HT-29 (cell line): ENCODE measurements around the gene VWA3A. TPM values are rescaled to one million over a fixed set of nuclear protein-coding genes. Genes with fewer than 3 reads are reported as not detected.
A peak's percentile ranks its signal among the peaks of the same experiment; 100 is the strongest.
"Not testable (repeated sequence)": the region's sequence is repeated elsewhere in the genome, so short reads cannot be mapped to it uniquely, and the experiment has no call there.

ENCODE experiments used
- DNase-seq: peaks from one replicate; pipeline ENCODE4 v3.0.0-alpha.2; 2015; ENCODE audit warnings: low spot score
- total RNA-seq: library from RNA; depleted of rRNA; stranded (reverse); fragments of >200 nt; shearing (Covaris generic); gene quantifications from 2 replicates; pipeline ENCODE4 v1.2.3, GENCODE V29; 2014

VWA3A gene
- total RNA-seq, 1 experiment from 2014 or later: not detected

DNA sequence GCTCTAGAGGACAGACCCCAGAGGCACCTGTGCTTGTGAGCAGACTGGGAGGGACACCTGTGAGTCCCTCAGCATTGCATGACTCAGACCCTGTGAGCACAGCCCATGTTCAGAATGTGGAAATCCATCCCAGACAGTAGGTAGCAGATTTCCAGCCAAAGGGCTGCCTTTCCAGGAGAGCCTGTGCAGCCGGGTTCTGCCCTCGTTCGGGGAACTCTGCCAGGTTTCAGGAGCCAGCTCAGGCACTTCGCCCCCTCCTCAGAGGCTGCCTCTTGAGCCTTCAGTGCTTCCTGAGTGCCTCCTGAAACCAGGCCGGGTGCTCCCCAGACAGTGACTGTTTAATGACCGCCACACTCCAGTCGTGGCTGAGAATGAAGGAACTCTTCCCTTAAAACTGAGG is 46.7 kb downstream of the VWA3A start:
- no peak for DNase-seq

DNA sequence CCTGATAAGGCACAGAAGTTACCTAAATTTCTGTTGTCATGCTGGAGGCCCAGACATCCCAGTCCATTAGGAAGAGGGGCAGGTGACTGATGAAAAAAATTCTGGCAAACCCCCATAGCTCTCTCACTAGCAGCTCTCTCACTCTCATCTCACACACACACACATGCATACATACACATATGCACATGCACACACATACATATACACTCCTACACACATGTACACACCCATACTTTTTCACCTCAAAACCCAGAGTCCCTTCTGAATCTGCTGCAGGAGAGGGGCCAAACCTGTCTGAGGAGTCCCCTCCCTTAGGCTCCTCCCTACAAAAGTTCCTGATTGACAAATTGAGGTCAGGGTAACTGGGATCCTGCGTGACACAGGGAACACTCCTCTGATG is 47.4 kb downstream of the VWA3A start:
- DNase-seq: no peak

DNA sequence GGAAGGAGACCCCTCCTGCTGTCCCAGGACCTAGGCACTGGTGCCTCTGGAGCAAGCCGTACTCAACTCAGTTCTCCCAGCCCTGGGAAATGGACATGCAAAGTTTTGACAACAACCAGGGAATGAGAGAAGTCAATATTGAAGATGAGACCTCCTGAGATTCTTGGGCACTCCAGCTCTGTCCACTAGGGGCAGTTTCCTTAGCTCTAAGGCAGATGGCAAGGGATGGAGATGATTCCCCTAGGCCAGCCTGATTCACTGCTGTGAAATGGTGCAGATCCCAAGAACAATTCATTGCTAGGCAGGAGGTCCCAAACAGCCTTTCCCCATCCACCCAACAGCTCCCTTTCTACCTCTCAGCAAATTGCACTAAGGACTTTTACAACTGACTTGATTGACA is 49.4 kb downstream of the VWA3A start:
- DNase-seq: peak; percentile 44

DNA sequence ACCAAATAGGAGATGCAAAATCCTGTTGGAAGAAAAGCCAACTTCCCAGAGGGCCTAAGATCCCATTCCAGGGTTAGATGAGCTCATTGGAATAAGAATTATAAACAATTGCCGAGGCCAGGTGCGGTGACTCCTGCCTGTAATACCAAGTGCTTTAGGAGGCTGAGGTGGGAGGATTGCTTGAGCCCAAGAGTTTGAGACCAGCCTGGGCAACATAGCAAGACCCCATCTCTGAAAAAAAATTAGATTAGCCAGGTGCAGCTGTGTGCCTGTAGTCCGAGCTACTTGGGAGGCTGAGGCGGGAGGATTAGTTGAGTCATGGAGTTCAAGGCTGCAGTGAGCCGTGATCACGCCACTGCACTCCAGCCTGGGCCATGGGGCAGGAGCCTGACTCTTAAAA is 52.2 kb downstream of the VWA3A start:
- no peak for DNase-seq

DNA sequence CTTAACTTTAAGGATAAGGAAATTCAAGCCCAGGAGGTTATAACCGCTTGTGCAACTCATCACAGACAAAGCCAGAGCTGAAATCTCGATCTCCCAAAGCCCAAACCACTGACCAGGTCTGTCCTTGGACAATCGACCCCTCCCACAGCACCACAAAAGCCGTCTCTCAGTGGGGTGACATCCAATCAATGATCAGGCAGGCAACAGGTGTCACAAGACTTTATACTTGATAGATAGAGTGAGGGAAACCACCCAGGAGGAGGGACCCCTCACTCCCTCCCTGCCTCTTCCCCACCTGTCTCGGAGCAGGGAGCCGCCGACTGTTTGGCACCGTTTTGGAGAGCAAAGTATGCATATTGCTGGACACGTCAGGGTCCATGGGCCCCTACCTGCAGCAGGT is 55.5 kb downstream of the VWA3A start:
- DNase-seq: no peak

DNA sequence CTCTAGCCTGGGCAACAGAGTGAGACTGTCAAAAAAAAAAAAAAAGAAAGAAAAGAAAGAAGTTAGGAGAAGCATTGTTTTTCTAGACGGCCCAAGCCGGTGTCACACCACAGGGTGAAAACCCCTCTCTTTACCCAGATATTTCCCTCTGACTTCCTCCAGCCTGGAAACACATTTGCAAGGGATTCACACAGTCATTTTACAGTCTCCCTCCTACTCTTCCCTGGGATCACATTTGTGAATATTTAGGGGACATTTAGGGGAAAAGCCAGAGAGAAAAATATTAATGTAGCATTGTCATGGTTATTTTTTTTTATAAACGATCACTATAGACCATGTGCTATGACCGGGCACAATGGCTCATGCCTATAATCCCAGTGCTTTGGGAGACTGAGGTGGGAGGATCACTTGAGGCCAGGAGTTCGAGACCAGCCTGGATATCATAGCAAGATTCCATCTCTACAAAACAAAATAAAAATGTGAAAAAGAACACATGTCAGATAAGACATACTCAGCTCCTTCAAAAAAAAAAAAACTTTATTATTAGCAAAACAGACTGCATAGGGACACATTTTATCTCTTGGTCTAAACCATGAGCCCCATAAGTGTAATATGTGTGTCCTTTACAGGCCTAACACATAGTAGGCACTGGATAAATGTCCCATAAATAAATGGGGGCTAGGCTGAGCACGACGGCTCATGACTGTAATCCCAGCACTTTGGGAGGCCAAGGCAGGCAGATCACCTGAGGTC is 59.1 kb downstream of the VWA3A start:
- DNase-seq: no peak

DNA sequence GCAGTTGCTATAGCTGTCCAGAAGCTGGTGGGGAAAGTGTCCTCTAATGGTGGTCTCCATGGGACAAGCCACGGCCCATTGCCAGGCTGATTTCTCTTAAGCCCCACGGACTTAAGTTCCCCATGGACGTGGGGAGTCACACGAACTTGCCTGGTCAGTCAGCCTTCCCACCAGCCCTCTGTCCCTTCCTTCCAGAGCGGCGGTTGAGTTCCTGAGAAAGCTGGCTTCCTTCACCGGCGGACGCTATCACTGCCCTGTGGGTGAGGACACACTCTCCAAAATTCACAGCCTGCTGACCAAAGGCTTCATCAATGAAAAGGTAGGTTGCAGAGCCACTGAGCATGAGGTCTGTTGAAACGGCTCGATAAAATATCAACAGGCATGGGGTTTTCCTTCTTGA is 60.0 kb downstream of the VWA3A start:
- no peak for DNase-seq

DNA sequence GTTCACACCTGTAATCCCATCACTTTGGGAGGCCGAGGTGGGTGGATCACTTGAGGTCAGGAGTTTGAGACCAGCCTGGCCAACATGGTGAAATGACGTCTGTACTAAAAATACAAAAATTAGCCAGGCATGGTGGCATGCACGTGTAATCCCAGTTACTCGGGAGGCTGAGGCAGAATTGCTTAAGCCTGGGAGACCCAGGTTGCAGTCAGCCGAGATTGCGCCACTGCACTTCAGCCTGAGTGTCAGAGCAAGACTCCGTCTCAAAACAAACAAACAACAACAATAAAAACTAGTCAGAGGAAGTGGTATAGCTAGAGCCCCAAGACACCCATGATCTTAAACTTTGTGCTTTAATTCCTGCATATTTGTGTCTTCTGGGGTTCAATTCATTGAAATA is 60.7 kb downstream of the VWA3A start:
- DNase-seq: not testable (repeated sequence)

DNA sequence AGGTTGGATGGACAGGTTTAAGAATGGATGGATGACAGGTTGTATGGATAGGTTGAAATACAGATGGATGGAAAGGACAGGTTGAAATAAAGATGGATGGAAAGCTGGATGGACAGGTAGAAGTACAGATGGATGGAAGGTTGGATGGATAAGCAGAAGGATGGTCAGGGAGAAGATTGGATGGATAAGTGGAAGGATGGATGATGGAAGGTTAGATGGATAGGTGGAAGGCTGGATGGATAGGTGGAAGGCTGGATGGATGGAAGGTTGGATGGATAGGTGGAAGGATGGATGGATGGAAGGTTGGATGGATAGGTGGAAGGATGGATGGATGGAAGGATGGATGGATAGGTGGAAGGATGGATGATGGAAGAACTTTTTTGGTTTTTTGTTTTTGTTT is 69.1 kb downstream of the VWA3A start:
- no peak for DNase-seq

DNA sequence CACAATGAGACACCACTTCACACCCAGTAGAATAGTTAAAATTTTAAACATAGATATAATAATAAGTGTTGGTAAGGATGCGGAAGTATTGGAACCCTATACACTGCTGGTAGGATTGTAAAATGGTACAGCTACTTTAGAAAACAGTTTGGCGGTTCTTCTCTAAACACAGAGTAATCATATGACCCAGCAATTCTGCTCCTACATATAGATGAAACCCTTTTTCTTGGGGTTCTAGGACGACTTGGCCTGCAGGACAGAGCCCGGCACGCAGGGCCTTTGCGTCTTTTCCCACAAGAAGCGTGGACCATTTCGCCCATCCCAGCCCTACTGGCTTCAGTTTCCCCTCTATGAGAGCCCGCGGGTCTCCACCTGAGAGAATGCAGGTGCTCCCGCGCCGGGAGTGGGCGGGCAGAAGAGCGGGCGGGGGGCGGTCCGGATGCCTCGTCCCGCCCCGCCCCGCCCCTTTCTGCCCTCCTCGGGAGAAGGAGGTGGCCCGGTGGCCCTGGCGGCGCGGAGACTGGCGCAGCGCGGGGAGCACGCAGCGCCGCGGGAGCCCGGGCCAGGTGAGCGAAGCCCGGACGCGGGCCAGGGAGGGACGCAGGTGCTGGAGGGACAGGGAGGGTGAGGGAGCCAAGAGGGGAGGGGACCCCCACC is 69.8 kb downstream of the VWA3A start, which contains the start of gene SDR42E2:
Gene SDR42E2 (plus strand): TSS at position 508 of the 657 bp plus-strand sequence. CDS start 3,077 bp downstream, outside the sequence.
- peak; percentile 19 for DNase-seq

DNA sequence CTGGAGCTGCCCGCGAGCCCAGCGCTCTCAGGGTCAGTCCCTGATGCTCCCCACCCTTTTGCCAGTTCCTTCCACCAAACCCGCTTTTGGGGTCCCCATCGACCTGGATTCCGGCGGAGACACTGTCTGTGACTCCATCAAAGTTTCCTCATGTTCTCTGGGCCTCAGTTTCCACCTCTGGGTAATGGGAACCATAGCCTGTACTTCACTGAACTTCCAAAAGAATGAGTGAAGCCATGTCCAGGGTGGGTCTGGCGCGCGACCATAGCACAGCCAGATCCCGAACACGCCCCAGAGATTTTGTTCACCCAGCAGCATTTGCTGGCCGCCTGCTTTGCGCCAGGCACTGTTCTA is 70.3 kb downstream of the VWA3A start:
- no peak for DNase-seq

DNA sequence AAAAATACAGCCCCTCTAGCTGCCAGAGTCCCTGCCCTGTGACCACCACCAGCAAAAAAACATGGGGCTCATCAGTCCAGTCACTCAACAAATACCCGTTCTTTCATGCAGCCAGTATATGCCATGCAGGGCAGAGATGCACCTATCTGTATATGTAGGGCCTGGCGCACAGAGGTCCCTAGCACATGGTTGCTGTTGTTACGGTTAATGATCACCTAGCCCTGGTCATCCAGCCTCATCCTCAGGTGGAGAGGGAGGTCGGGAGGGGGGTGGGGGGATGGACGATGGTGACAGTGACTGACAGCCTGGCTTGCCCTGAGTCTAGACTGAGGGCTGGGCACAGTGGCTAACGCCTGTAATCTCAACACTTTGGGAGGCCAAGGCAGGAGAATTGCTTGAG is 71.5 kb downstream of the VWA3A start:
- DNase-seq: no peak

DNA sequence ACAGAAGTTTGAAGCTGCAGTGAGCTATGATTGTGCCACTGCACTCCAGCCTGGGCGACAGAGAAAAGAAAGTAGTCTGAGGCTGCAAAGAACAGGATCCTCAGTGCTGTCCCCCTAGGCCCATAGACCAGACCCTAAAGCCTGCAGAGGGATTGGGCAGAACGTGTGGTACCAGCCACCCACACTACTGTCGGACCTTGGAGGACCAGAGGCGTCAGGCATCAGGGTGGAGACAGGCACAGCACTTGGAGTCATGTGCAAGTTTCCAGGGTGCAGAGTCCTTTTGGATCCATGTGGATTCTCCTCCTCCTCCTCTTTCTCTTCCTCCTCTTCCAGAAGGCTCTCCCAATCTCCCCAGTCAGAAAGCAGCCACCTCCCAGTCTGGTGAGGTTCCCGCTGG is 72.1 kb downstream of the VWA3A start:
- DNase-seq: no peak

DNA sequence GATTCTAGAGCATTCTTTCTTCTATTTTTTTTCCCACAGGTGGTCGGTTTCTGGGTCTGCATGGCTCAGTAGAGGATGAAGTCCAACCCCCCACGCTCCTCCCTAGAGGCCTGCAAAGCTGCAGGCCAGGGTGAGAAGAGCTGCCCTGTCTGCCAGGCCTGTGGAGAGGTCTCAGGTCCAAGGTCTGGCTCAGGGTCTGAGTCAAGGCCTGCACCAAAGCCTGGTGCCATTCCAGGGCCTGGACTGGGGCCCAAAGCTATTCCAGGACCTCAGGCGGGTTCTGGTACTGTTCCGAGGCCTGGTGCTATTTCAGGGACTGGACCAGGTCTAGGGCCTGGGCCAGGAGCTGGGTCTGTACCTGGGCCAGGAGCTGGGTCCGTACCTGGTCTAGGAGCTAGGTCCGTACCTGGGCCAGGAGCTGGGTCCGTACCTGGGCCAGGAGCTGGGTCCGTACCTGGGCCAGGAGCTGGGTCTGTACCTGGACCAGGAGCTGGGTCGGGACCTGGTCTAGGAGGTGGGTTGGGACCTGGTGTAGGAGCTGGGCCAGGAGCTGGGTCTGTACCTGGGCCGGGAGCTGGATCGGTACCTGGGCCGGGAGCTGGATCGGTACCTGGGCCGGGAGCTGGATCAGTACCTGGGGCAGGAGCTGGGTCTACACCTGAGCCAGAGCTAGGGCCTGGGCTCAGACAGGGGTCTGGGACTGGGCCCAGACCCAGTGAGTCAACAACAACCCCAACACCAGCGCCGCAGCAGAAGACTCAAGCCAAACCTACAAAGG is 73.4 kb downstream of the VWA3A start:
- DNase-seq: no peak

DNA sequence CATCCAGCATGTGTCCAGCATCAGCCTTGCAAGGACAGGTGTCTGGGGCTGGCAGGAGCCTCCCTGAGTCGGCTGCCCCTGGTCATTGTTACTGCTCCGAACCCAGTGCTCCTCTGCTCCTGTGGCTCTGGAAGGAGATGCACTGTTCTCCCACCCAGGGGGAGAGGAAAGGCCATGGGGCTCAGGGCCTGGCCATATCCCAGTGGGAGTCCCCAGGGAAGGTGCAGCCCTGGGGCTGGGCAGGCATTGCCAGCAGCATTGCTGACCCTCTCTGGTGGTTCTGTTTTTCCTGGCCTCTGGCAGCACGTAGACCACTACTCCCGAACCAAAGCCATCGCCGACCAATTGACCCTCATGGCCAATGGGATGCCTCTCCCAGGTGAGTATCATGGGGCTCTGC is 79.6 kb downstream of the VWA3A start:
- no peak for DNase-seq

DNA sequence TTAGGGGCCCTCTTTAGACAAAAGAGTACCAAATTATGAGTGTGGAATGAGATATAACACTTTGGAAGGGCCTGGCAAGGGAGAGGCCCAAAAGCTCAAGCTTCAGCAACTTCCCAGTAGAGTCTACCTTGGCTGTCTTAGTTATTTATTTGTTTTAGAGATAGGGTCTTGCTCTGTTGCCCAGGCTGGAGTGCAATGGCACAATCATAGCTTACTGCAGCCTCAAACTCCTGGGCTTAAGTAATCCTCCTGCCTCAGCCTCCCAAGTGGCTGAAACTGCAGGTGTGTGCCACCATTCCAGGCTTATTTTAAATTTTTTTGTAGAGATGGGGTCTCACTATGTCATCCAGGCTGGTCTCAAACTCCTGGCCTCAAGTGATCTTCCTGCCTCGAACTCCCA is 80.3 kb downstream of the VWA3A start:
- DNase-seq: not testable (repeated sequence)

DNA sequence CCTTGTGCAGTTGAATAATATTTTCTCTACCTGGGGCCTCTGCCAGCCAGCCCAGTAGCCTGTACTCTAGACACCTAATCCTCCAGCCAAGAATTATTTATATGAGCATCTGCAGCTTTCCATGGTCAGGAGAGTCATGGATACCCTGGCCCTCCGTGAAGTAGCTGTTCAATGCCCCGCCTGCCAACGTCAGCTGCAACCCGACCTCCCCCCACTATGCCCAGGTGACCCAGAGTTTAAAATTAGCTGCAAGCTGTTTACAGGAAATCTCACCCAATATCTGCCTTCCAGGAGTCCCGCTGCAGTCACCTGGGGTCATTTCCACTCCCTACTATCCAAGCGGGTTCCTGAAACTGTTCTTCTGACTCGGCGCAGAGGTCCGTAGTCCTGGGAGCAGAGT is 82.3 kb downstream of the VWA3A start:
- DNase-seq: no peak

DNA sequence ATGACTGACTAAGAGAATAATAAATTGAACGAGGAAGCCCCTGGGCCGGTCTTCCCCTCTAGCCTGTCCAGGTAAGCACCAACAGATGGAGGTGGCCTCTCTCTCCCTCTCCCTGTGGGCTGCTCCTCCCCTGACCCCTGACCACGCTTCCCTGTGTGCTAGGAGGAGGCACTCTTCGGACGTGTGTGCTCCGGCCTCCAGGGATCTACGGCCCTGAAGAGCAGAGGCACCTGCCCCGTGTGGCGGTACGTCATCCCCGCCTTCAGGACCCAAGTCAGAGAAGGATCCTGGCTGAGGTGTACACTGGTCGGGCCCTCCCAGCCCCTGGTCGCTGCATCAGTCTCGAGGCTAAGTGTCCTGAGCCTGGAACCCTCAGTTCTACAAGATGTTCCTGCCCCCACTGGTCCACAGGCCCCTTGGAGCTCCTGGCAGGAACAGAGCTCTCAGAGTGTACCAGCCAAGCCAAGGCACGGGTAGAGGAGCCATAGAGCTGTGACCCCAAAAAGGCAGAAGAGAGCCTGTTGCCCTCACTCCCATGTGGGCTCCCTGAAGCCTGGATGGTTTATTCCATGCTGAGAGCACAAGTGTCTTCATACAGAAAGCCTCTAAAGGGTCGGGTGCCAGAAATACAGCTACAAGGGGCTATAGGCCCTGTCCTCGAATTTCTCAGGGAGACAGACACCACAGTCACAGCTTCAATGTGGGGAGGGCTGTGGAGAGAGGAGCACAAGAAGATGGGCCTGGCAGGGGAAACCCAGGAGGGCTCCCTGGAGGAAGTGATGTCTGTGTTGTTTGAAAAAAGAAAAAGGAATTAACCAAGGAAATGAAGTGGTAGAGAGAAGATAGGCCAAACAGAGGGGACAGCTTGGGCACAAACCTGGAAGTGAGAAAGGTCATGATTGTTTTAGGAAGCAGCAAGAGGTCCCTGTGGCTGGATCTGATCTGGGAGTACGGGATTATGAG is 85.9 kb downstream of the VWA3A start:
- no peak for DNase-seq

DNA sequence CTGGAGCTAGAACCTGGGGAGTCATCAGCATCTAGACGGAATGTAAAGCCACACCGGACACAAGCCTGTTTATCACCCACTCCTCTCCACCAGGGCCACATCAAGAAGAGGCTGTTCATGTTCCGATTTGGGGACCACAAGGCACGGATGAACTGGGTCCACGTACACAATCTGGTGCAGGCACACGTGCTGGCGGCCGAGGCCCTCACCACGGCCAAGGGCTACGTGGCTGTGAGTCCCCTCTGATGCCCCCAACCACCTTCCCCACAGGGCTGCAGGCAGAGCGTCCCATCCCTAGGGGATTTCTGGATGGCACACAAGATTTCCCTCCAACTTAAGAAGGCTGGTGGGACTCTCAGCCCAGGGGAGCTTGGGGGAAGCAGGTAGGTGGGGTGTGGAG is 89.1 kb downstream of the VWA3A start:
- DNase-seq: no peak

DNA sequence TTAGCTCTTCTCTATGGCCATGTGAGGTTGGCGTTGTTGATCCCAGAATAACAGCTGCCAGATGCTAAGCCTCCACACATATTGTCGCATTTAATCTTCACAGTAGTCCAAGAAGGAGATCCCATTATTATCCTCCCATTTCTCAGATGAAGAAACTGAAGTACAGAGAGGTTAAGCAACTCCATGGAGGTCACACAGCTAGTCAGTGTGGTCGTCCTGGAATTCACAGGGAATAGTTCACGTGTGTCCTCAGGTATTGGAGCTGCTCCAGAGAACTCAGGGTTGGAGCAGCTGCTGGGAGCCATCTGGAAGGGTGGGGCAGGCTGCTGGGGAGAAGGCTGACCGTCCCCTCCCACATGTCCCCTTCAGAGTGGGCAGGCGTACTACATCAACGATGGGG is 89.5 kb downstream of the VWA3A start:
- no peak for DNase-seq

DNA sequence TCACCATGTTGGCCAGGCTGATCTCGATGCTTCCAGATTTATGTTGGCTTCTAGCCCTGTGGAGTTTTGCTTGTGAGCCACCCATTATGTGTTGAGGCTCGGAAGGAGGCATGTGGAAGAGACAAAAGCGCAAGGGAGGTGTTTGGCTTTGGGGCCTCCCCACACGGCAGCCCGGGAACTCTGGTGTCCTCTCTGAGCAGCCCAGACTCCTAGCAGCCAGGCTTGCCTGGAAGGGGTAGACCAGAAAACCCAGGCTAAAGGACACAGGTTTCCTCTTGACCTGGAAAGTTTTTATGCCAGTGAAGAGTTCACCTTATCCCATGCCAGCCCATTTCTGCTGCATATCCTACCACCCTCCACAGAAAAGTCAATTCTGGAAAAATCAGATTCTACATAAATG is 91.0 kb downstream of the VWA3A start:
- DNase-seq: no peak
